SK-N-SH (cell line): ENCODE results near the gene HSFX2. TPM values are rescaled to one million over a fixed set of nuclear protein-coding genes. Genes with fewer than 3 reads are reported as not detected.

Experiments used
- CTCF ChIA-PET: fragments of 300-600, 350-600 bp; formaldehyde crosslinking; extraction: SDS; loops from one replicate; lab custom pipeline; 2021; lab: Yijun Ruan, JAX
- POLR2A ChIA-PET: fragments of 350-600 bp; sonication (Branson Sonifier 250); formaldehyde crosslinking; extraction: SDS; loops from one replicate; lab custom pipeline; 2020; ENCODE audit warnings: antibody characterized with exemption, inconsistent platforms; lab: Yijun Ruan, JAX
- DNase-seq: peaks from one replicate; pipeline ENCODE4 v3.0.0; 2012
- H2AFZ ChIP-seq: fragments of 200-600 bp; sonication (generic); 2 replicates; pipeline ENCODE4 v1.8.1; 2016; ENCODE audit warnings: antibody characterized with exemption, mild to moderate bottlenecking, low read depth
- H3F3A ChIP-seq: fragments of 200-600 bp; sonication (generic); replicated peaks from 2 replicates; pipeline ENCODE3; 2016; ENCODE audit warnings: antibody characterized with exemption, mild to moderate bottlenecking; ENCODE audit not compliant: insufficient read depth
- H3K27ac ChIP-seq, 2 experiments: fragments of 200-500 bp in 1 of 2; fragments of 200-600 bp in 1 of 2; sonication (Bioruptor generic) in 1 of 2; sonication (generic), shearing (Covaris generic) in 1 of 2; 2 replicates each; pipeline versions ENCODE4 v1.5.1 to v1.6.1; 2014 to 2016; ENCODE audit warnings: low read depth in 2 of 2, inconsistent platforms in 1 of 2, low read length in 1 of 2, mild to moderate bottlenecking in 1 of 2, mixed read lengths in 1 of 2
- H3K27me3 ChIP-seq: fragments of 200-600 bp; sonication (generic), shearing (Covaris generic); 2 replicates; pipeline ENCODE4 v1.6.1; 2016; ENCODE audit warnings: mixed run types; ENCODE audit not compliant: insufficient read depth
- H3K36me3 ChIP-seq, 2 experiments: fragments of 200-500 bp in 1 of 2; fragments of 200-600 bp in 1 of 2; sonication (Bioruptor generic) in 1 of 2; sonication (generic) in 1 of 2; replicated peaks in 1 of 2; 2 replicates each; pipeline versions ENCODE3 to v1.5.1; 2014 to 2016; ENCODE audit warnings: low read length in 1 of 2, mild to moderate bottlenecking in 1 of 2; ENCODE audit not compliant: insufficient read depth in 2 of 2, control insufficient read depth in 1 of 2
- H3K4me1 ChIP-seq, 2 experiments: fragments of 200-500 bp in 1 of 2; fragments of 200-600 bp in 1 of 2; sonication (Bioruptor generic) in 1 of 2; sonication (generic), shearing (Covaris generic) in 1 of 2; 2 replicates each; pipeline versions ENCODE4 v1.5.1 to v1.6.1; 2014 to 2016; ENCODE audit warnings: low read depth in 1 of 2, low read length in 1 of 2, mixed run types in 1 of 2; ENCODE audit not compliant: insufficient read depth in 2 of 2, control insufficient read depth in 1 of 2
- H3K4me2 ChIP-seq: fragments of 200-600 bp; sonication (generic), shearing (Covaris generic); 2 replicates; pipeline ENCODE4 v1.6.1; 2017; ENCODE audit warnings: mixed run types
- H3K4me3 ChIP-seq, 2 experiments: fragments of 200-500 bp in 1 of 2; fragments of 200-600 bp in 1 of 2; sonication (Bioruptor generic) in 1 of 2; sonication (generic), shearing (Covaris generic) in 1 of 2; 2 replicates each; pipeline versions ENCODE4 v1.5.1 to v1.8.1; 2014 to 2016; ENCODE audit warnings: low read depth in 2 of 2, inconsistent platforms in 1 of 2, low read length in 1 of 2, mild to moderate bottlenecking in 1 of 2, mixed read lengths in 1 of 2, moderate library complexity in 1 of 2
- H3K79me2 ChIP-seq: fragments of 200-600 bp; sonication (generic); 2 replicates; pipeline ENCODE4 v1.8.1; 2017; ENCODE audit warnings: mild to moderate bottlenecking; ENCODE audit not compliant: insufficient read depth
- H3K9ac ChIP-seq: fragments of 200-600 bp; sonication (generic); 2 replicates; pipeline ENCODE4 v1.6.1; 2017; ENCODE audit warnings: mixed run types
- H3K9me2 ChIP-seq: fragments of 200-600 bp; sonication (generic); 2 replicates; pipeline ENCODE4 v1.6.1; 2017; ENCODE audit warnings: mixed run types
- H3K9me3 ChIP-seq: fragments of 200-600 bp; sonication (generic); 2 replicates; pipeline ENCODE4 v1.6.1; 2017; ENCODE audit warnings: mixed run types, mild to moderate bottlenecking, moderate library complexity
- H4K20me1 ChIP-seq: fragments of 200-600 bp; sonication (generic); 2 replicates; pipeline ENCODE4 v1.6.1; 2017; ENCODE audit warnings: mild to moderate bottlenecking, mixed run types; ENCODE audit not compliant: insufficient read depth
- ELF1 ChIP-seq: IDR thresholded peaks from 2 replicates; pipeline ENCODE4 v1.4.0; 2012
- FOXJ3 ChIP-seq: sonication (generic); formaldehyde crosslinking; IDR thresholded peaks from 2 replicates; pipeline ENCODE4 v1.5.1; 2020; ENCODE audit warnings: mild to moderate bottlenecking, missing genetic modification reagents
- FOXM1 ChIP-seq: IDR thresholded peaks from 2 replicates; pipeline ENCODE4 v1.4.0; 2012; ENCODE audit warnings: low read depth, mild to moderate bottlenecking
- MEF2A ChIP-seq: IDR thresholded peaks from 2 replicates; pipeline ENCODE4 v1.4.0; 2012; ENCODE audit warnings: low read depth, borderline replicate concordance
- MXI1 ChIP-seq: IDR thresholded peaks from 2 replicates; pipeline ENCODE4 v1.6.1; 2012; ENCODE audit warnings: mild to moderate bottlenecking, low read depth, low read length, improper control_type of control experiment
- POLR2AphosphoS5 ChIP-seq: IDR thresholded peaks from 2 replicates; pipeline ENCODE4 v1.6.1; 2012; ENCODE audit warnings: low read depth, low read length
- RFX5 ChIP-seq: IDR thresholded peaks from 2 replicates; pipeline ENCODE4 v1.6.1; 2012; ENCODE audit warnings: mild to moderate bottlenecking, improper control_type of control experiment, low read length
- RXRA ChIP-seq: IDR thresholded peaks from 2 replicates; pipeline ENCODE4 v1.4.0; 2012; ENCODE audit warnings: low read depth, mild to moderate bottlenecking, borderline replicate concordance
- SIN3A ChIP-seq: IDR thresholded peaks from 2 replicates; pipeline ENCODE4 v1.6.1; 2012; ENCODE audit warnings: low read depth, mild to moderate bottlenecking, low read length, moderate library complexity, borderline replicate concordance
- SMC3 ChIP-seq: IDR thresholded peaks from 2 replicates; pipeline ENCODE4 v1.6.1; 2012; ENCODE audit warnings: low read depth, low read length, improper control_type of control experiment
- TAF1 ChIP-seq: IDR thresholded peaks from 2 replicates; pipeline ENCODE4 v1.6.1; 2012; ENCODE audit warnings: low read depth, mild to moderate bottlenecking, low read length, moderate library complexity, borderline replicate concordance
- WGBS: methylation state at CpG from one replicate; pipeline ENCODE4 v1.1.6; 2017; ENCODE audit warnings: low lambda C conversion rate; 5-methylcytosine and 5-hydroxymethylcytosine counted together
- polyA plus RNA-seq, 3 experiments: library from polyadenylated mRNA; depleted of rRNA; stranded (reverse); fragments of >200 nt; gene quantifications; 2 replicates each; pipeline ENCODE4 v1.2.3, GENCODE V29; 2012
- TF ChIP-seq, protein P1 (sequence below): fragments of 150-350 bp; IDR thresholded peaks from 2 replicates; pipeline ENCODE4 v1.6.1; 2017; ENCODE audit warnings: antibody characterized with exemption, low read length, low read depth, borderline replicate concordance
- TF ChIP-seq, protein P2 (sequence below): IDR thresholded peaks from 2 replicates; pipeline ENCODE4 v1.6.1; 2012; ENCODE audit warnings: mild to moderate bottlenecking, low read depth, low read length, moderate library complexity

Gene HSFX2
- polyA plus RNA-seq, 1 of the 3 experiments (the other 2 are of a cell fraction), result 0.07 TPM

DNA sequence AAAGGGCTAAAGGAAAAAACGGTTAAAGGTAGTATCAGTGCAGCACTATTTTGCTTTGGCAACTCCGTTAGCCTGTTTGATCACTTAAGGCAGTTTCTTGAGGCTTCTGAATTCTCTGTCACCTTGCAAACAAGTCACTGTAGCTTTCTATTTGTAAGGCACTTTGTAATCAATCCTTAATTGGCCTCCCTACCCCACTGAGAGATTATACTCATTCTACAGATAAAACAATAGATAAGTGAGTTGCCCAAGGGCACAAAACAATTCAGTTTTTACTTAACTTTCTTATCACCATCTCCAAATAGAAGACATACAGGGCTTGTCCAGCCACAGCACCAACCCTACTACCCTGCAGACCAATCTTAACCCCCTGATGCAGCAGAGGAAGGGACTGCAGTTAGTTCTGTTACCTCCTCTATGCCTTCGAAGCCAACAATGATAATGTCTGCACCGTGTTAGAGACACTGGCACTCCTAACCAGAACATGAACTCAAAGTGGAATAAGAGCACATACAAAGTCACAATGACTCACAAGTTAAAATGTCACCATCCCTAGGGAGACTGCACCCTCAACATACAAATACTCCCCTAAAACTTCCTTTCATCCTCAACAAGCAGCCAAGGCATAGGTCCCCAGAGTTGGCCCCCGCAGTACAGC is 34.7 kb upstream of the HSFX2 start (continued):
- TF ChIP-seq ELF1 (no peak), POLR2AphosphoS5 (no peak), TAF1 (no peak), RFX5 (no peak), SIN3A (no peak), FOXM1 (no peak), MXI1 (no peak), RXRA (no peak)
- TF ChIP-seq, protein P1, sequence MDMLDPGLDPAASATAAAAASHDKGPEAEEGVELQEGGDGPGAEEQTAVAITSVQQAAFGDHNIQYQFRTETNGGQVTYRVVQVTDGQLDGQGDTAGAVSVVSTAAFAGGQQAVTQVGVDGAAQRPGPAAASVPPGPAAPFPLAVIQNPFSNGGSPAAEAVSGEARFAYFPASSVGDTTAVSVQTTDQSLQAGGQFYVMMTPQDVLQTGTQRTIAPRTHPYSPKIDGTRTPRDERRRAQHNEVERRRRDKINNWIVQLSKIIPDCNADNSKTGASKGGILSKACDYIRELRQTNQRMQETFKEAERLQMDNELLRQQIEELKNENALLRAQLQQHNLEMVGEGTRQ, result no peak

DNA sequence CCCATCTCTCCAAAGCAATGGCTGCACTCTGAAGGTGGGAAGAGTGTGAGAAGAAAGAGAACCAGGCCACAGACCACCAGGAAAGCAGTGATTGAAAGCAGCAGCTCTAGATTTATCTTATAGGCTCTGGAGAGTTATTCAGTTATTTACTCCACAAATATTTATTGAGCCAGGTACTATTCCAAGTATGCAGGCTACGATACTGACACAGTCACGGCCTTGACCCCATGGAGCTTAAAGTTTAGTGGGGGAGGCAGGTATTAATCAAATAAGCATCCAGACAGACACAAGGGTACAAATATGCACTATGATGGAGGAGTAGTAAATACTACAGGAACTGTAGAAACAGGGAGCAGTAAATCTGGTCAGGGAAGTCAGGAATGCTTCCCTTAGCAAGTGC is 33.7 kb upstream of the HSFX2 start:
- H3K9ac ChIP-seq, result no peak overlapping the region
- H3K27me3 ChIP-seq, result no peaks in the 10 kb centered on the region; the same call in none of the 2 replicates
- no peaks in the 10 kb centered on the region for H3K36me3 ChIP-seq
- ChIA-PET POLR2A (no interaction called here), CTCF (no interaction called here)
- no peak overlapping the region for H3K4me3 ChIP-seq
- H3K9me3 ChIP-seq, result no peaks in the 10 kb centered on the region
- peaks cover 0 to 11% of the 10 kb centered on the region in 2 experiments; a peak in 2 of 4 replicates for H3K4me1 ChIP-seq
- H3F3A ChIP-seq, result no peaks in the 10 kb centered on the region
- no peaks in the 10 kb centered on the region for H3K9me2 ChIP-seq
- DNase-seq, result no peak
- peaks cover 17% of the 10 kb centered on the region for H4K20me1 ChIP-seq
- no peak overlapping the region for H2AFZ ChIP-seq
- TF ChIP-seq FOXJ3 (CRISPR knock-in tag), result no peak
- TF ChIP-seq SMC3, result no peak
- no peak for TF ChIP-seq MEF2A
- TF ChIP-seq, protein P2, sequence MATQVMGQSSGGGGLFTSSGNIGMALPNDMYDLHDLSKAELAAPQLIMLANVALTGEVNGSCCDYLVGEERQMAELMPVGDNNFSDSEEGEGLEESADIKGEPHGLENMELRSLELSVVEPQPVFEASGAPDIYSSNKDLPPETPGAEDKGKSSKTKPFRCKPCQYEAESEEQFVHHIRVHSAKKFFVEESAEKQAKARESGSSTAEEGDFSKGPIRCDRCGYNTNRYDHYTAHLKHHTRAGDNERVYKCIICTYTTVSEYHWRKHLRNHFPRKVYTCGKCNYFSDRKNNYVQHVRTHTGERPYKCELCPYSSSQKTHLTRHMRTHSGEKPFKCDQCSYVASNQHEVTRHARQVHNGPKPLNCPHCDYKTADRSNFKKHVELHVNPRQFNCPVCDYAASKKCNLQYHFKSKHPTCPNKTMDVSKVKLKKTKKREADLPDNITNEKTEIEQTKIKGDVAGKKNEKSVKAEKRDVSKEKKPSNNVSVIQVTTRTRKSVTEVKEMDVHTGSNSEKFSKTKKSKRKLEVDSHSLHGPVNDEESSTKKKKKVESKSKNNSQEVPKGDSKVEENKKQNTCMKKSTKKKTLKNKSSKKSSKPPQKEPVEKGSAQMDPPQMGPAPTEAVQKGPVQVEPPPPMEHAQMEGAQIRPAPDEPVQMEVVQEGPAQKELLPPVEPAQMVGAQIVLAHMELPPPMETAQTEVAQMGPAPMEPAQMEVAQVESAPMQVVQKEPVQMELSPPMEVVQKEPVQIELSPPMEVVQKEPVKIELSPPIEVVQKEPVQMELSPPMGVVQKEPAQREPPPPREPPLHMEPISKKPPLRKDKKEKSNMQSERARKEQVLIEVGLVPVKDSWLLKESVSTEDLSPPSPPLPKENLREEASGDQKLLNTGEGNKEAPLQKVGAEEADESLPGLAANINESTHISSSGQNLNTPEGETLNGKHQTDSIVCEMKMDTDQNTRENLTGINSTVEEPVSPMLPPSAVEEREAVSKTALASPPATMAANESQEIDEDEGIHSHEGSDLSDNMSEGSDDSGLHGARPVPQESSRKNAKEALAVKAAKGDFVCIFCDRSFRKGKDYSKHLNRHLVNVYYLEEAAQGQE, result no peak
- H3K27ac ChIP-seq, result no peak overlapping the region
- H3K79me2 ChIP-seq, result peaks cover 27% of the 10 kb centered on the region
- 50% methylated on average over 2 of the region's 2 CpGs for WGBS
- H3K4me2 ChIP-seq, result no peak overlapping the region
